NCI-H2171 (cell line): Measurements from ENCODE around the gene DHX35.

ENCODE experiments used
- DNase-seq: peaks from one replicate; lab custom pipeline; 2025; lab: John Stamatoyannopoulos, UW

The DHX35 gene

GRCh38 chr20:39066471-39067242 lies 104.5 kb downstream of the DHX35 start:
- DNase-seq, result no peak

GRCh38 chr20:39067526-39068216 lies 105.5 kb downstream of the DHX35 start:
- DNase-seq, result no peak

DNA sequence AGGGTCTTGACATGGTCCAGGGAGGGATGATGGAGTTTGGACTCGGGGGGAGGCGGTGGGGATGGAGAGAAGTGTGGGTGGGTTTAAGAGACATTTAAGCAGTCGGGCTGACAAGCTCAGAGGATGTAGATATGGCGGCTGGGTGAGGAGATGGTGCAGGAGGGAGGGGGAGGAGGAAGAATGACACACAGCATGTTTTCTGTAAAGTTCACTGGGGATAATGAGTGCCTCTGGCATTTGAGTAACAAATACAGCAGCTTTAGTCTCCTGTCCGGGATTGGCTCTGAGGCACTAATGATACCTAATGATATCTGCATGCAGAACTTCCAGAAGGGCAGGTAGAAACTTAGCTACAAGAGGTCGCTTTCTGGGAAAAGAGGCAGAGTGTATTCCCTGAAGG lies 107.8 kb downstream of the DHX35 start:
- DNase-seq, result no peak

GRCh38 chr20:39070484-39071231 lies 108.5 kb downstream of the DHX35 start:
- no peak for DNase-seq

DNA sequence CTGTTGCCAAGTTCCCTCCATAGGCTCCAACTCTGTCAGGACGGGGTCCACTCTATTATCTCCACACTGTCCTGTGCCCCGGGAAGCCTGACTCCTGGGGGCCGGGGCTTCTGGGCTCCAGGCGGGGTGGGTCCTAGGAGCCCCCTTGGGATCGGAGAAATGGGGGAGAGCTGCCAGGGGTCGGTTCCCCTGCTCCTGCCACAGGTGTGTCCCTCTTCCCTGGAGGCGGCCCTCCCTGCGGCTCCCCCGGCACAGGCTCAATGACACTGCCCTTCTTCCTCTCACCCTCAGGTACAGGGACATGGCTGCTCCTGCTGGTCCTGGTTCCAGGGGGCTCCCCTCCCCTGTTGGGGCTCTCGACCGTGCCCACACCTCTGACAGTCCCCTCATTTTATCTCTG lies 110.0 kb downstream of the DHX35 start:
- no peak for DNase-seq

DNA sequence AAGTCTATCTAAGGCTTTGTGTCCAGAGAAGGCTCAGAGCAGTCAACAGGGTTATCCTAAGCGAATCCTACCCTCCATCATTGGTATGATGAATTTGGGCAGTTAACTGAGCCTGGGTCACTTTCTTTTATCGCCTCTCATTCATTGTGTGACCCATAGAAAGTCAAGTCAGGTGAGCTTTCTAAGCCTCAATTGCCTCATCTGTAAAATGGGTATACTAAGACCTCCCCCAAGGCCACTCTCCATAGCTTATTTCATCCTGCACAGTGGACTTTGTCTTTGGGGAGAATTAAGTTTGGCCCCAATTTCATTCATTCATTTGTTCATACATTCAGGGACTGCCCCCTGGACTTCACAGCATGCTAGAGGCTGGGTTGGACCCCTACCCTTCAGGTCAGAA lies 110.5 kb downstream of the DHX35 start:
- no peak for DNase-seq

DNA sequence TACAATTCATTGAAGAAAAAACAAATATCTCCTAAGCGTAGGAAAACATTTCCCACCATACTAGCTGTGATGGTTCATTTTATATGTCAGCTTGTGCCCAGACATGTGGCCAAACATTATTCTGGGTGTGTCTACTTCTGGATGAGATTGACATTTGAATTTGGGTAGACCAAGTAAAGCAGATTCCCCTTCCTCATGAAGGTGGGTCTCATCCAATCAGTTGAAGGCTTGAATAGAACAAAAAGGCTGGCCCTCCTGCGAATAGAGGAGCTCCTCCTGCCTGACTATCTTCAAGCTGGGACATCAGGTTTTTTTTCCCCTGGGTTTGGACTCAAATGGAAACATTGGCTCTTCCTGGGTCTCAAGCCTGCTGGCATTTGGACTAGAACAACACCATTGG lies 113.6 kb downstream of the DHX35 start:
- no peak for DNase-seq

DNA sequence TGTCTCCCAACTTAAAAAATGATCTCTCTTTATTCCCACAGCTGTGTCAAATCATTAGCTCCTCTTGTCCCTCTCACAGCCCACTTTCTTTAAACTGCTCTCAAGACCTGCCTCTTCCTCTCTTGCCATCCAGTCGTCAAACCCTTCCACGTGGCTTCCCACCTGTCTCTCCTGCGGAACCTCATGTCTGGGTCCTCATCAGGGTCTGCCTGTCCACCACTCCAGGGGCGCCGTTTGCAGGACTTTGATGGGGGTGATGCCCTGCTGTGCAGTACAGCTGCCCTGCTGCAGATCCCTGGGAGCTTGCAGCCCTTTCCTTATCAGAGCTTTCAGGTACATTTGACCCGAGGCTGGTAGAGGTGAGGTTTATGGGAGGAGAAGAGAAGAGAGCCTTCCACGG lies 114.8 kb downstream of the DHX35 start:
- DNase-seq, result no peak

DNA sequence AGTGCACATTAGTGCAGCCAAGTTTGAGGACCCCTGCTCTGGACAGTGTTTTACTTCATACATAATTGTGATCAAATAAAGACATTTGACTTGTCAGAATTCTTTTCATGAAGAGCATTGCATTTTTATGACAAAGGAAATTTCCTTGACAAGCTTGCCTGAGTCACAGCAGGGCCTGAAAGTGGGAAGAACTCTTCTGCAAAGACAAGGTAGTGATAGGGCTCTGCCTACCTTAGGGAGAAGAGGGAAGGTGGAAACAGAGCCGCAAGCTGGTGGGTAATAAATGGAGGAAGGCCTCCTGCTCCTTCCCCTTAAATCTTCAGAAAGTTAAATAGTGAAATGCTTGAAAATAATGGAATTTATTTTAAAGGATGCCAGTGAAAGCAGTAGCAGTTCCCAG lies 118.2 kb downstream of the DHX35 start:
- DNase-seq, result no peak

DNA sequence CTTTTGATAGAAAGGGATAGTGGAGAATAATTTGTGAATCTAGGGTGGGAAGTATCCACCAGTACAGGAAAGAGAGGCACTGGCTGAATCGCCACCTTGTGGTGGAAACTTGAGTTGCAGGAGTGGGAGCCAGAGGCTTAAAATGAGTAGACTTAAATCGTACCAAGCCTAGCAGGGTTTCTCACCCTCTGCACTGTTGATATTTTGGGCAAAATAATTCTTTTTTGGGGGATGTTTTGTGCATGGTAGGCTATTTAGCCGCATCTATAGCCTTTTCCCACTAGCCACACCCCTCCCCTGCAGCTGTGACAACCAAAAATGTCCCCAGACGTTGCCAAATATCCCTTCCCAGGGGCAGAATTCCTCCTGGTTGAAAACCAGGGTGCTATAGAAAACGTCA lies 119.1 kb downstream of the DHX35 start:
- DNase-seq, result no peak

GRCh38 chr20:39082622-39083398 lies 120.7 kb downstream of the DHX35 start:
- no peak for DNase-seq

GRCh38 chr20:39083761-39084160 lies 121.6 kb downstream of the DHX35 start:
- DNase-seq, result no peak

- no peak for DNase-seq
Observed at GRCh38 chr20:39089029-39089428, 126.9 kb downstream of the DHX35 start.
